Activated CD4-positive, alpha-beta T cell treated with anti-CD3 and anti-CD28 coated beads for 48 hours (primary cell): ENCODE results near the gene SPAG6.

Source experiments
- DNase-seq: peaks from one replicate; pipeline ENCODE4 v3.0.0-alpha.2; 2020

Gene SPAG6

DNA sequence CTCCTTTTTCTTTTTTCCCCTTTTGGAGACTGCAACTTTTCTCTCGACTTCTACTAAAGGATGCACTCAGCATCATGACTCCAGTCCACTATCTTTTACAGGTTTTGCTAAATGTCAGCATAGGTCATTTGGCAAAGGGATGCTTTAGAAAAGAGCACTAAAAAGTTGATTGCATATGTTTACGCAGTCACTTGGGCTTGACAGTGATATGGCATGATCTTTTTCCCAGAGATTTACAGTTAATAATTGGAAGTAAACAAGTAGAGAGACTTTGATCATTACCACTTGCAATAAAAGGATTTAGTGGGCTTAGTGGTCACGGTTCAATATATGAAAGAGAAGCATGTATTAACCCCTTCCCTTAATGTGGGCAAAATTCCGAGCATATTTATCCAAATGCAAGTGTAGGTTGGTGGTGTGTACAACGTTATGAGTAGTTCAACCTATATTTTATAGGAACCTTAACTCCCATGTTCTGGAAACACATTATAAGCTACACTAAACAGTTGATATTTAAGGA is 22.6 kb upstream of the SPAG6 start:
- DNase-seq, result no peak

- DNase-seq, result no peak
These were observed 21.6 kb upstream of the SPAG6 start for GRCh38 chr10:22323538-22324305.

- DNase-seq, result no peak
These were observed 20.9 kb upstream of the SPAG6 start for GRCh38 chr10:22324413-22324812.

DNA sequence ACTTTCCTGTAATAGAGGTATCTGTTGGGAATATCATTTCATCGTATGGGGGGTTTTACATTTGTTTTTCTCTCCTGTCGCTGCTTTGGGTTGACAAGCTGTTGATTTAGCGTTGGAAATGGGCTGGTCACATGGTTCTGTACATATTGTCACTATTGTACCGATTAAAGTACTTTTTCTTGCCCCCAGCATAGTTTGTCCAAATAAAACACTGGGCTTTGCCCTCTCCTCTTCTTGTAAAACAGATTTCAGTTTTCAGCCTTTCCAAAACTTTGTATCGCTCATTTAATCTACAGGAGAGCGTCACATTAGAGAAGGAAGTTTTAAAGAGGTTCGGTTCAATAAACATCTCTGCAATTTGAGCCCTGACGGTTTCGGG is 20.4 kb upstream of the SPAG6 start:
- DNase-seq, result no peak

DNA sequence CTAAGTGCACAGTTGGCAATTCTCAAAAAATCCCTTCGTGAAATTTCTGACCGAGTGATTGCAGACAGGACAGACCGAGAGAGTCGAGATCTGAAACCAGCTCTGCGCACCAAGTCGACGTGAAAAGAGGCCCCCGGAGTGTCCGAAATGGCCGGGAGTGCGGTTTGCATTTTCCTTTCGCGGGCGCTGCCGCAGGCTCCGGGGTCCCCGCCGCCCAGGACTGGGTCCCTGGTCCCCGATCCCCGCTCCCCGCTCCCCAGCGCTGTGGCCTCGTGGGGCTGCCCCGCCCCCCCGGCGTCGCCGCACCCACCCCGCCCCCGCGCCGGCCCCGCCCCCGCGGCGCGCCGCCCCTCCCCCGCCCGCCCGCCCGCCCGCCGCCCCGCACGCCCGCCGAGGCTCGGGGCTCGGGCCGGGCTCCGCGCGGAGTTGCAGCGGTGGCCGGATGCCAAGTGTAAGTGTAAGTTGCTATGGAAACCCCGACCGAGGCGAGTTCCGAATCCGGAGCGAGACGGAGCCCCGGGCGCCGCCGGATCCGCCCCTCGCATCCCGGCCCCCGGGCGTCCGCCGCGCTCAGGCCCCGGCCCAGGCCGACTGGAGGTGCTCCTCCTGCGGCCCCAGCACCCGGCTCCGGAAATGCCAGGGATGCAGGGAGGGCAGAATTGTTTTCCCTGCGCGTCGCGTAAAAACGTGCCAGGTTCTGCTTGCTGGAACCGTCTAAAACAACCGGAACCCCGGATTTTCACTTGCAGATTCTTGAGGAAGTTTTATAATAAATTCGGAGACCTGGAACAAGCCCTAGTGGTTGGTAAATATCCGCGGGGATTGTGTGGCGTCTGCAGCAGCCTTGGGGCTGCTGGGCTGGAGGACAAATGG is 19.8 kb upstream of the SPAG6 start:
- peak; percentile 69 for DNase-seq

DNA sequence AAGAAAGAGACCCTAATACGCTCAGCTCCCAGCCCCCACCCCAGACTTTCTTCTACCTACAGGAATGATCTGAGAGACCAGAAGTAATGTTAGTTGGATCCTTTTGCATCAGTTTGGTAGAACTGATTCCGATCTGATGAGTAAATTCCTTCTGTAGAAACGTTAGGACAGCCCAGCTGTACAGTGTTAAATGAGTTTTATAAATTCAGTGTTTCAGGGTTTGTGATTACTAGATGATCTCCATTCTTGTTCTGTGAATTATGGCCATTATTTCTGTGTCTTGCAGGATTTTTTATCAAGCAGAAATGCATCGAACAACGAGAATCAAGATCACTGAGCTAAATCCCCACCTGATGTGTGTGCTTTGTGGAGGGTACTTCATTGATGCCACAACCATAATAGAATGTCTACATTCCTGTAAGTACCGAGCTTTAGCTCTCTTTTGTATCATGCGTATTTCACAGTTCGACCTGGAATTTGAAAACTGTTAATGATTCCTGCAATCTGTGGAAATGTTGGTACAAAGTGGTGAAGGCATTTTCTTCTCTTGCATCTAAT is 19.1 kb upstream of the SPAG6 start:
- DNase-seq, result no peak

GRCh38 chr10:22329150-22329549 is 16.1 kb upstream of the SPAG6 start:
- DNase-seq, result no peak

DNA sequence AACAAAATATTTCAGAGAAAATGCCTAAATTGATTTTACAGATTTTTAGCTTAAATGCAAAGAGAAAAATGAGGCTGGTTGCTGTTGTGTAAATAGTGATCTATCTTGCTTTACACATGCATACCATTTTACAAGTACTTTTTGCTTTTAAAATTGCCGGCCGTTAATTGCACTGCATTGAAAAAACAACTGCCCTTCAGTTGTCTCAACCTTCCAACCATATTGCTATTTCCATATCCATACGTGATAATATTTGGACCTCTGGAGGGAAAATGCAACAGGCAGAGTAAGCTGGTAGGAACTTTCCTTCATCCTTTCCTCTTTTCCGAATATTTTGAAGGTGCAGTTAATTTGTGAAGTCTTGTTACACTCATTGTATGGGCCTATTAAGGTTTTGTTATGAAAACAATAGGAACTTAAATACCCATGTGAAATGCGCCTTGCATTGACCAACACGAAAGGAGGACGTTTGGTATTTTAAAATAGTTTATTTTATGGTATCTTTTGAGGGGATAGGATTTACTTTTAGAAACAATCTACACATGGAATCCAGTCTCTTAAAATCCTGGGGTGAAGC is 13.1 kb upstream of the SPAG6 start:
- no peak for DNase-seq

GRCh38 chr10:22333167-22333974 is 11.9 kb upstream of the SPAG6 start:
- no peak for DNase-seq

GRCh38 chr10:22333975-22334282 is 11.4 kb upstream of the SPAG6 start:
- no peak for DNase-seq

- no peak for DNase-seq
These were observed 10.7 kb upstream of the SPAG6 start for GRCh38 chr10:22334414-22335172.

GRCh38 chr10:22335173-22335933 is 9.9 kb upstream of the SPAG6 start:
- peak; percentile 75 for DNase-seq

GRCh38 chr10:22338185-22338900 is 7.0 kb upstream of the SPAG6 start:
- DNase-seq, result no peak

DNA sequence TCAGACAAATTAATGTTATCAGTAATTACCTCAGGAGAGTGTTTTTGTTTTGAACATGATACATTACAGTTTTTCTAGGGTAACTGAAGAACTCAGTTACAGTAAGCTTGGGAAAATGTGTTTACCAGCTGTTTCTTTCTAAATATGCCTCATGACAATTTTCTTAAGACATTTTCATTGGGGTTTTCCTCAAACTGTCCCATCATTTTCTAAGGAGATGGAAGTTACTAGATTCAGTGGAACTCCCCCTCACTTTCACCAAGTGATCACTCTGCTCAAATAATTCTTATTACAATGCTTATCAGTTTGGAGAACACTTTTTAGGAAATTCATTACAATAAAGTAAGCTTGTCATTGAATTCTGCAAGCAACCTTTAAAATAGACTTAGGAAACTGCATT is 6.4 kb upstream of the SPAG6 start:
- DNase-seq, result no peak

DNA sequence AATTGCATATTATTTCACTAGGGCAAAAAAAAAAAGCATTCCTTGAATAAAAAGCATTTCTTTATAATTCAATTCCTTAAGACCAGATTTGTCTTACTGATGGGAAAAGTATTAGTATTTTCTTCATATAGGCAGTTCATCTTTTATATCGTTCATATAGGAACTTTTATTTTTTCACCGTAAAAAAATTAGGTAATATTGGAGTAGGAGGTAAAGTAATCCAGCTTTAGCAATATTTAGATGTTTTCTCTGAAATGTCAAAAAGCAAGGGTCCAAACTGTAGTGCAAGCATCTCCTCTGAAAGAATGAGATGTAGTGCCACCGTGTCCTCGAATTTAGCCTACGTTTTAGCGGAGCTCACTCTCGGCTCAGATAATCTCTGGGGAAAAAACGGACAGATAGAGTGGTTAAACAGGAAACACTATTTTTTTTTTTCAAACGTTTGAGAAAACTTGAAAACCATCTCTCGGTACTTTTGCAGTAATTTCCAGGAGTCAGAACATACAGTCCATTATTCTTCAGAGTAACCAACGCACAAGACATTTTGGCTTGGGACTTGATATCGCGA is 5.5 kb upstream of the SPAG6 start:
- DNase-seq, result no peak

DNA sequence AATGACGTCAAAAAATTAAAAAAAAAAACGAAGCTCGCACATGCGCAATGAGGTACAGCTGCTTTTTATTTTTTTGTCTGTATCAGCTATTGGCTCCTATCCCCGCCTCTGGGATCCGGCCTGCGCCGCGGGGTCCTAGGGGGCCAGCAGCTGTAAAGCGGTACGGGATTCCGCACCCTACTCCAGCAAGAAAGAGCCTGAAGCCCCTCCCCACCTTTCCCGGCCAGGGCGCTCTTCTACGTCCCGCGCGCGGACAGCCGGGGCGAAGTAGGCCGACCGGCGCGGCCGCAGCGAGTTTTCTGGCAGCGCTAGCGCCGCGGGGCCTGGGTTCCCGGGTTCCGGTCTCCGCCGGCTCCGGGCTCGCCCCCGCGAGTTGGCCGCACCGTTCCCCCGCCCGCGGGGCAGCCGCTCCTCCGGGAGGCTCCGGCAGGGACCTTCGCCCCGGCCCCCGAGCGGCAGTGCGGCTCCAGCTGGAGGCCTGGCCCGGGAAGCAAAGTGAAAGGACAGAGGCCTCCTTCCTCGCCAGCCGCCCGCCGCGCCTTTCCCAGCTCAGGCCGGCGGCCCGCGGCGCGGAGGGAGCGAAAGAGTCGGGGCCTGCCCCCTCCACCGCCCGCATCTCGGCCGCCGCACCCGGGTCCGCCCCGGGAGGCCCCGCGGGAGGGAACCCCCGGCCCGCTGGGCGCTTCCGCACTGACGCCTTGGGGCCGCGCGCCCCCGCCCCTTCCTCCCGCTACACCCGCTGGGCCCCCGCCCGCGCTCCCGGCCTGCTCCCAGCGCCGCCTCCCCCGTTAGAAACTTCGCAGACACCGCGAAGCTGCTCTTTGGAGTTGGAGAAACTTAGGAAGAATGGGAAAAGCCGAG is 4.7 kb upstream of the SPAG6 start:
- DNase-seq, result peak; percentile 60

- DNase-seq, result no peak
These were observed 3.9 kb upstream of the SPAG6 start for GRCh38 chr10:22341190-22341925.

DNA sequence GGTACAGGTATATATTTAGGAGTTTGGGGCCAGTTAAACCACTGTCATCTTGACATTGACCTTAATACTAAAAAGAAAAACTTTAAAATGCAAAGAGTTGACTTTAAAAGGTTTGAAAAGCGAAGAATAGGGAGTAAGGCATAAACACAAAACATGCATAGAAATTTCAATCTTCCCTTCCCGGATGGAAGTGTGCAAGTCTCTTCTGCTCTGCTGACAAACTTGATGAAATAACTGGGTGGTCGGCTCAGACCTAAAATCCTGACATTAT is 3.4 kb upstream of the SPAG6 start:
- DNase-seq, result no peak

GRCh38 chr10:22342421-22342820 is 2.9 kb upstream of the SPAG6 start:
- no peak for DNase-seq
